NCI-H1417 (cell line): Measurements from ENCODE around the gene RAPGEF4.

Experiments
- DNase-seq, 3 experiments: peaks; one replicate each; lab custom pipeline; 2025; lab: John Stamatoyannopoulos, UW

The RAPGEF4 gene

DNA sequence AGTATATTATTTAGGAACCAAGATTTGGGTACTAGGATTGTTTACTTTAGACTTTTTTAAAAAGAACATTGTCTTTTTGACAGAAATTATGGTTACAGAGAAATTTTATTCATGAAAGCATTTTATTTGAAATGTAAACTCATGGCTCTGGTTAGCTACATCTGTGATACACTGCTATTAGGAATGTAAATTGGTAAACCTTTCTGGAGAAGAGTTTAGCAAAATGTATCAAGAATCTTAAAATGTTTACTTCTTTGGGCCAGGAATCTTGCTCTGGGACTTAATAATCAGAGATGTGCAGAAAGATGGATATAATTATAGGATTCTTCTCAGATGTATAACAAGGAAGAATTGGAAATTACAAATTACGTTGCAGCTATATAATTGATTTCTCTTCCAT lies 359.7 kb downstream of the RAPGEF4 start:
- no peak for DNase-seq

DNA sequence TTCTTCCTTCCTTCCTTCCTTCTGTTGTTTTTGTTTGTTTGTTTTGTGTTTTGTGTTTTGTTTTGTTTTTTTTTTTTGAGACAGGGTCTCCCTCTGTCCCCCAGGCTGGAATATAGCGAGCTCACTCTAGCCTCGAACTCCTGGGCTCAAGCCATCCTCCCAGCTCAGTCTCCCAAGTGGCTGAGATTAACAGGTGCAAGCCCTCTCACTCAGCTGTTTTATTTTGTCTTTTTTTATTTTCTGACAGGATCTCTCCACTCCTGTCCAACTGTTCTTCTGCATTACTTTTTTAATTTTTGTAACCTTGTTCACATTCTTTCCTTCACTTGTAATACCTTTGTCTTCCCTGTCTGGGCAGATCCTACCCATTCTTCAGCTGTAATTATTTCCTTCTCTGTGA lies 363.6 kb downstream of the RAPGEF4 start:
- DNase-seq = no peak

DNA sequence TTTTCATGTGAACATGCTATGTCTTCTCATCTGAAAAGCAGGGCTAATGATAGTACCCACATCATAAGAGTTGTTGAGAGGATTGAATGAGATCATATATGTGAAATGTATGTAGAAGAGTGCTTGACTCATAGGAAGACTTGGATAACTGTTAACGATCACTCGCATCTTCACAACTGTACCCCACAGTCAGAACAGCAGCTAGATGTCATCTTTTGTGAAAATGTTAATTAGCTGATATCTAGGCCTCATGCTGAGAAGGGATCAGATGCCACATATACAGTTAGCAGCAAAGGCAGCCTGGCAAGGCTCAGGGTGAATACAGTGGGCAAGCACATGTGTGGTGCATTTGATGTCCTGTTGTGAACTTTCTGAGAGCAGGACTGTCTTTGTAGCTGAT lies 364.2 kb downstream of the RAPGEF4 start:
- no peak for DNase-seq

DNA sequence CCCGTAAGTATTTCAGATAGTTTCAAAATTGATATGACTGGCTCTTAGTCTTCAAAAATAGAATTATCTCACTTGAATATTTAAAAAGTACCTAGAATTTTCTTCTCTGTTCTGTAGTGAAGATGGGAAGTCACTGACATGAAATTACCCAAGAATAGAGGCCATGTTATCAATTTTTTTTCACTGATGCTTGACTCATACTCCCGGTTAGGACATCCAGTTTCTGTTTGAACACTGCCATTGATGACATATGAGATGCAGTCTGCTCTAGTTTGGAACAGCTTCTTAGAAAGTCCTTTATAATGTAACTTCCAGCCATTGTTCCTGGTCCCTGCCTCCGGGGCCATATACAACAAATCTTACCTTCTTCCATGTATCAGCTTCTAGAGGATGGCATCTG lies 366.0 kb downstream of the RAPGEF4 start:
- no peak for DNase-seq
